Urothelium cell line (cell line): ENCODE results near the gene APBA2.

Source experiments
- DNase-seq: peaks from one replicate; pipeline ENCODE4 v3.0.0; 2011; ENCODE audit warnings: low spot score, mixed read lengths
- FAIRE-seq: peaks from 2 replicates; lab custom pipeline; 2011; peaks lifted over from hg19 to GRCh38; lab: Jason Lieb, UNC

Gene APBA2

DNA sequence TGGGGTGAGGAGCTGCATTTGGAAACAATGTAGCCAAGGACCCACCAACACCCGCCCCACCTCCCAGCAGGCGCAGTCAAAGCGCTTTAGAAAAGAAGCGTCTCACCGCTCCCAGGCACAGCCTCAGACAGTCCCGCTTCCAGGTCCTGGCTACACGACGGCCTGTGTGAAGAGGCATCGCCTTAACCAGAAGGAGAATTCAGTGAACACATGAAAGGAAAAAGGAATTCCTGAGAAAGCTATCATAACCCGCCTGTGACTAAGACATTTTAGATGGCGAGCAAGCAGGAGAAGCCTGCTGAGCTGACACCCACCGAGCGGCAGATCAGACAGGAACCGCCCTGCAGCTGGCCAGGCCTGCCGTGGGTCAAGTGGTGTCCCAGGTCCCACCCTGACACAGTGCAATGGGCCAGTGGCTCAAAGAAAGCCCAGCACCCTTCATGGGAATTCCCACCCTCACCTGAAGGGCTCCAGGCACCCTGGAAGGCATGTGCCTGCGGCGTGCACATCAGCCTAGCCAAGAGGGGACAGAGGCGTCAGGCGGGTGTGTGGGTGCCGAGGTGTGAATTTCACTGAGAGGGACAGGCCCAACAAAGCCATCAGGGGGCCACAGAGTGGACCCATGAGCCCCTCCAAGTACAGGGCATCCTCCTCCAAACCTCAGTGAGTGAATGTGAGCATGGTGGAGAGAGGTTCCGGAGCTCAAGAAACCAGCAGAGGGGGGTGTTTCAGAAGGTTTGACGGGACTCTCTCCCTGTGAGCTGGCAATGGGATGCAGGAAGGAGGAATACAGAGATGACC lies 239.0 kb downstream of the APBA2 start:
- DNase-seq (peak; percentile 36), FAIRE-seq (no peak)

DNA sequence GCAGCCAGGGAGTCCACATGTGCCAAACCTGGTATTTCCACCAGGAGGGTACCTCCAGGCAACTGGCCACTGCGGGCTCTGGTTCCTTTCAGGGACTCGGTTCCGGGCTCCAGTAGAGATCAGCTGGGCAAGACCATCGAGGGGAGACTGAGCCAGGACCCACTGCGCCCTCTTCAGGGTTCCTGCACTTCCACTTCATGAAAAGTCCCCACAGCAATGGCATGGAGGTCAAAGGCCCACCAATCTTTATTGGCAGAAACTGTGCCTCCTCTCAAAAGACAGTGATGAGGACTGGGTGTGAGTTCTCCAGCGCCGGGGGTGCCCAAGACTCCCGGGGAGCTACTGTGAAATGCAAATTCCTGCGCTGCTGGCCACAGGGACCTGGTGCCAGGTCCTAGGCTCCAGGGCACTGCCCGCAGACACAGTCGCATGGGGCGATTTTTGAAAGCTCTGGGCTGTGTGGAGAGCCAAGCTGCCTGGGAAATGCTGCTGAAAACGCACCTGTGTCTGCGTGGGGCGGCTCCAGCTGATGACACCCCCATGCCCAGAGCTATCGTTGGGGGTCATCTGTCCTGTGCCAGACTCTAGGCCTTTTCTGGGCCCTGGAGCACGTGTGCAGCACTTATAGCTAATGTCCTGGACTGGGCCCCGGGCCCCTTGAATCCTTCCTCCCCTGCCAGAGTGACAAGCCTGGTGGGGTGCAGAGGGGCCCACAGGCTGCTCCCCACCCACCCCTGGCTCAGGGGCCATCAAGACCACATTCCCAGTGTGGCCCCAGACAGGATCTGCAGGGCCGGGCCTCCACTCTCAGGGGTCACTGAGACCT lies 239.8 kb downstream of the APBA2 start:
- FAIRE-seq (no peak), DNase-seq (no peak)

DNA sequence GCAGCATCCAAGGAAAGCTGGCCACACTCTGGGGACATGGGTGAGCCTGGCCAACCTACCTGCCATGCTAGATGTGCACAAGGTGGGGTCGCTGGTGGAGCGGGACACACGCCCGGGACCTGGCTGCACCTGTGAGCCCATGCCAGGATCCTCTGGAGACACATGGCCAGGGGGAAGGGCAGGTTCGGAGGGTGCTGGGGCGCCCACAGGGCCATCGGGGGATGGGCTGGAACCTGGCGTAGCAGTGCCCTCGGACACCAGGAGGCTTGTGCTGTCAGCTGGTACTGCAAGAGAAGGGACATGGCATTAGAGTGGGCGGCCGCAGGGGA lies 240.4 kb downstream of the APBA2 start:
- DNase-seq (no peak), FAIRE-seq (no peak)

DNA sequence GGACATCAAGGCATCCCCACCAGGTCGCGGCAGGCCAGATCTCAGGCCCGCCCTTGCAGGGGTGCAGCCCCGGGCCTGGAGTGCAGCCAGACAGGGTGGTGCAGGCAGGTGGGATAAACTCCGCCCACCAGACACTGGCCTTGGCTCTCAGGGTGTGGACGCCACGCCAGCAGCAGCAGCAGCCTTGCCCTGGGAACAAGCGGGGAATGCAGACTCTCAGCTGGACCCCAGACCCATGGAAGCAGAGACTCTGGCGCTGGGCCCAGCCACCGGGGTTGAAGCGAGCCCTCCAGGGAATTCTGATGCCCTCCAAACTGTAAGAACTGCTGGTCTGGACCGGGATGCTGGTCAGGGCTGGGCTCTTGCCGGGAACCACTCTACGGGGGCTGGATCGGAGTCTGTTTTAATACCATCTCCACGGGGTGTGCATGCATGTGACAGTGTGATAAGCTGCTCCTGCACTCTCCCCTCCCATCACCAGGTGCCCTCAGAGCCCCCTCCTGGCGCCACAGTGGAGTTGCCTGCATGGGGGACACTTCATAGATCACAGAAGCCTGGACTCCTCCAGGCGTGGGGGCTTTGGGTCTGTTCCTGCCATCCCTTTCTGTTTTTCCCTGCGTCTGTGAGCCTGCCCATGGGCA lies 241.2 kb downstream of the APBA2 start:
- FAIRE-seq (no peak), DNase-seq (peak; percentile 26)

DNA sequence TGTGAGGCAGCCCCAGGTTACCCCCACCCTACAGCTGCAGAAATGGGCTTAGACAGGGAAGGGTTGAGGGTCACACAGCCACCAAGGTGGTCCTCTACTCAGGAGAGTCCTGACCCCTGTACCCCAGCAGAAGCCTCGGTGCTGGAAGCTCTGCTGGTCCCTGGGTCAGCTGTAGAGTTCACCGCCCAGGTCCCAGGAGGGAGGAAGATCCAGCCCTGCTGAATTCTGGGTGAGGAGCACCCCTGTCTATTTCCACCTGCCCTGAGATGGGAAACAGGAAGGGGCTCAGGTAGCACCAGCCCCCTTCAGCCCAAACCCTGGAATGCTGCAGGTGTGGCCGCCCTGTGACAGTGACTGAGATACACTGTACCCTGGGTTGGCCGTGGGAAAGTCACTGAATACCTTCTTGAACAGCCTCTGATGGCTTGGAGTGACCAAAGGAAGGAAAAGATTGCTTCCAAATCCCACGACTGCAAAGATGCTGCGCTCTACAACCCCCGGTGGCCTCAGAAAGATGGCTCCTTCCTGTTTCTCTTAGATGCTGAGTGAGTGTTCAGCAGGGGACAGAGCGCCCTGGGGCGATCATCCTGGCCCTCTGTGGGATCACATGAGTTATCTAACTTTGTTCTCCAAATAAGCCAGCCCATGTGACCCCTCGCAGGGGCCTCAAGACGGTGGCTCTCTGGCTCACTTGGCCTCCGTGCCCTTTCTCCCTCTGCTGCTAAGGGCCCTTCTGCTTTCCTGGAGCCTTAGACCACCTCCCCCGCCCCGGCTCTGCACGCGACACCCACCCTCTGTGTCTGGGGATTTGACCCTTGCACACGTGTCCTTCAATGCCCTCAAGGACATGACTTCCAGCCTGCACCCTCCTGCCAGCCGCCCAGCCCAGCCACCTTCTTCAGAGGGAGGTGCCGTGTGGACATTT lies 242.0 kb downstream of the APBA2 start:
- no peak for DNase-seq
- no peak for FAIRE-seq

DNA sequence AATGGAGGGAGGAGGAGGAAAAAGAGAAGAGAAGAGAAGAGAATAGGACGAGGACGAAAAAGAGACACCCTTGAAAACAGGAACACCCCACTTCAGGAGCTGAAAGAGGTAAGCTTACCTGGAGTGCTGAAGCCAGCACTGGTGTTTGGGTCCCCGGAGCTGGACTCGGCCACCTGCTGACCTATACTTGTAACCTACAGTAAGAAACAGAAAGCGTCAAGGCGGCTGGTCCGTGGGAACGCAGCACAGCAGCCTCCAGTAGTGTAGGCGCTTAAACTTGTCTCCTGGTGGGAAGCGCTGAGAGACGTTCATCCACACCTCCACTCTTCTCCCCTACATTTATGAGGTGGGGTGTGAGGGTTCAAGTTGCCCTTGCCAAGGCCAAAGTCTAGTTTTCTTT lies 242.9 kb downstream of the APBA2 start:
- no peak for FAIRE-seq

DNA sequence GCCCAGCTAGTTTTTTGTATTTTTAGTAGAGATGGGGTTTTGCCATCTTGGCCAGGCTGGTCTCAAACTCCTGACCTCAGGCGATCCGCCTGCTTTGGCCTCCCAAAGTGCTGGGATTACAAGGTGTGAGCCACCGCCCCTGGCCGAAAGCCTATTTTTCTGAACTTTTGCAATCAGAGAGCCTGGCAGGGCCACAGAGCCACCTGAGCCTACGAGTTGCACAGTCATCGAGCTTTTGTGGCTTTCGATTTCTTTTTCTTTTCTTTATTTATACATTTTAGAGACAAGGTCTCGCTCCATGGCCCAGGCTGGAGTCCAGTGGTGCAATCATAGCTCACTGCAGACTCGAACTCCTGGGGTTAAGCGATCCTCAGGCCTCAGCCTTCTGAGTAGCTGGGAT lies 243.4 kb downstream of the APBA2 start:
- FAIRE-seq (no peak), DNase-seq (no peak)

More for the DNA sequence above, 242.9 kb downstream of the APBA2 start:
- DNase-seq, result no peak

DNA sequence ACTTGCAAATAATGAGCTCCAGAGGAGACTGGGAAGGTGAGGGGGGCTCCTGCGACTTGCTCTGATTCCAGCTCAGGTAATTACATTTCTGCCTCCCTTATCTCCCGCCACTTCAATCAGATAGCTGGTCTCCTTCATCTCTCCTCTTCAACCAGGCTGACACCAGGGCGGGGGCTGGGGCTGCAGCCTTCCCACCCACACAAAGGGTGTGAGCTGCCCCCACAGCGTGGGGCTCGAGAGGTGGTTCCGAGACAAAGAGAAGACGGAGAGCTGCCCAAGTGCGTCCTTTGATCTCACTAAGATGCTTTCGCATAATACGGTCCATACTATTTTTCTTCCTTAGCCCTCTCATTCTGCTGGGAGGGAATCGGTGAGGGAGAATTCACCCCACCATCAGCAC lies 244.2 kb downstream of the APBA2 start:
- no peak for DNase-seq
- no peak for FAIRE-seq

DNA sequence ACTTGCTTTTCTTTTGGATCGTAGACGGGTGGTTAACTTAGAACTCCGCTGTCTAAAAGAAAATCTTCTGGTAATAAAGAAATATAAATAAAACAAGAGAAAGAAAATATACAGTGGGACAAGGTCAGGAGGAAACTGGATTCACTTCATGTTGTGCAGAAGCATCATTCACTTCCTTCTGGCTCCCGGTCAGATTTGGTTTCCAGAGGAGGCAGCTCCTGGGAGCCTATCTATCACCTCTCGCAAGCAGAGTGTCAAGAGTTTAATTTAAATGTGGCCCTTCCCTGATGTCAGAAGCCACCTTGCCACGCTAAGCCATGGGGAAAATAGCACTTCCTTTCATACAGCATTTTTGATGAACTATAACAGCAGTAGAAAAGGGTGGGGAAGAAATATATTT lies 244.7 kb downstream of the APBA2 start:
- DNase-seq (no peak), FAIRE-seq (no peak)

DNA sequence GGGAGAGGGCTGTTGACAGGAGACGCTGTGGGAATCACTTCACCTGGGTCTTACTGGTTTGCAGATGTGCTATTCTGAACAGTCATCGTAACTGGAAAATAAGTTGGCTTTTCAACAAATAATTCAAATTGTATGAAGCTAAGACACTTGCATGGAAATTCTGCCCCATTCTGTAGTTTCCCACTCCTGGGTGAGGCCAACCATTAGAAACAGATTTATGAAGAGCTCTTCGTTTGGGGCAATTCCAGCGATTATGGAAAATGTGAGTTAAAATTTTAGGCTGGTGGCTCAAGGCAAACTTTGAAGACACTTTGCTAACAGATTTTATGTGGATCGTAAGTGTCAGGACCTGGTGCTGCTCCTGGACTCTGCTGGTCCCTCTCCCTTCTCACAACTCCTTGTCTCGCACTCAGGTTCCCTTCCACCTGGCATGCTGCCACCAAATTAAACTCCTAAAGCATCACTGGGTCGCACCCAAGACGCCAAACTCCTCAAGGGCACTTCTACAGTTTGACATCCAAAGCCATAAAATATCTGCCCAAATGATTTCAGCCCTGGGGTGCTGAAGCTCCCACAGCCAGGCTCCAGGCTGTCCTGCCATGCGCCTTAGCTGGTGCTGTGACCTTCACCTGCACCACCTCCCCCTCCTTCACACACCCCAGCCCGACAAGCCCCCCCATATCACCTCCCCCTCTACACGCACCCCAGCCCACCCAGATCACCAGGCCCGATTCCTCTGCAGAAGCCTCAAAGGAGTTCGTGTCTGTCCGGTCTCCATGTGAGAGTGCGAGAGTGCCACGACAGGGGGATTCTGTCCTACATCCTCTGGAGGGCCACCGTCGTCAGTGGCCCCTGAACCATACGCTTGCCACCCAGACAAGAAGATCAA lies 245.4 kb downstream of the APBA2 start:
- FAIRE-seq (no peak), DNase-seq (no peak)

DNA sequence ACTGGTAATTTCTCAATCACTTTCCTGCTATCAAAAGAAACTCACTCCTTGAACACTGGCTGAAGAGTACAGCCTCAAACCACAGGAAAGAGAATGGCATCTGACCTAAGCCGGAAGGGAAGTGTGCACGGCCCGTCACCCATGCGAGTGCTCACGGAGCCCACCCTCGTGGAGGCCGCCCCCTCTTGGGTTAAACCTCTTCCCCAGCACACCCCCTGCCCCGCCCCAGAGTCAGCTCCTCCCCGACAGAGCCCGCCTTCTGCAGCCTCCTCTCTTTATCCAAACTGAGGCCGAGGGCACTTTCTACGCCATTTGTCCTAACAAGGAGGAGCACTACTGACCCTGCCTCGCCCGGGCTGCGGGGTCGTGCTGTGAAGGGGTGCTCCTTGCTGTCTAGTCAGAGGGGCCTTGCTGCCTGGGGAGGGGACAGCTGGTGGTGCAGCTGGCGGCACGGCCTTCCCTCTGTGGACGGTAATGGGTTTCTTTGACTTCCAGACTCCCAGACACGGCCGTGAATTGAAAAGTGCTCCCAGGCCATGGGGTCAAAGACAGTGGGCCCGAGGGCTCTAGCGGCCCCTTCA lies 246.2 kb downstream of the APBA2 start:
- DNase-seq, result no peak
- no peak for FAIRE-seq

DNA sequence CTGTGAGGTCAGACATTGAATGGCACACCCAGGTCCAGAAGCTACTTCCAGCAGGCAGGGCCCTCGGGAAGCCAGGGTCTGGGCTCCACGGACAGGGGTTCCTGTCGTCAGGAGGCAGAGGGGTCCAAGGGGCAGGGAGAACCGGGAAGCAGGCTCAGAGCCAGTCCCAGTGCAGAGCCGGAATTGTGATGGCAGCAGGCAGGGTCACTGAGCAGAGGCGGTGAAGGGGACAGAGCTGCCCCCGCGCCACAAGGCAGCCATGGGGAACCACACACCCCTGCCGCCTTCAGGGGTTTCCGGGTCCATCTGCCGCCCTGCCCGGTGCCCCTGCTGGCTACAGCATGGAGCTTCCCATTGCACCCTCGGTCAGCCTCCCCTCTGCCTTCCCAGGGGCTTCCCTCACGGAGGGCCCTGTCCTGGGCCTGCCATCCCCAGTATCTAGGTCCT lies 247.0 kb downstream of the APBA2 start:
- FAIRE-seq, result no peak
- DNase-seq, result no peak

DNA sequence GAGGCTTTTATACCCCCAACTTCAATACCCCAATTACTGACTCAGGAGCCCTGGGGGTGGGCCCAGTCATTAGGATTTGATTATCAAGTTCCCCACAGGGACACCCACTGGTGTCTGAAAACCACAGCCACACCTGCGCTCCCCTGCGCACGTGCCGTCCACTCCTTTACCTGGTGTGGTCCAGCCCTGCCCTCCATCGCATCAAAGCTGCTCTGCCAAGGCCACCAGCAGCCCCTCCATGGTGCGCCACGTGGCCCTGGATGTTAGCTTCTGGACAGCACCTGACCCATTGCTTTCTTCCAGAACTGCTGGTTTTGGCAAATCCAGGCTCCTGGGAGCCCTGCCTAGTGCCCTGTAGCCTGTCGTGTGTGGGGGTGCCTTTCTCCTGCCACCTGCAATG lies 247.5 kb downstream of the APBA2 start:
- FAIRE-seq (no peak), DNase-seq (no peak)

DNA sequence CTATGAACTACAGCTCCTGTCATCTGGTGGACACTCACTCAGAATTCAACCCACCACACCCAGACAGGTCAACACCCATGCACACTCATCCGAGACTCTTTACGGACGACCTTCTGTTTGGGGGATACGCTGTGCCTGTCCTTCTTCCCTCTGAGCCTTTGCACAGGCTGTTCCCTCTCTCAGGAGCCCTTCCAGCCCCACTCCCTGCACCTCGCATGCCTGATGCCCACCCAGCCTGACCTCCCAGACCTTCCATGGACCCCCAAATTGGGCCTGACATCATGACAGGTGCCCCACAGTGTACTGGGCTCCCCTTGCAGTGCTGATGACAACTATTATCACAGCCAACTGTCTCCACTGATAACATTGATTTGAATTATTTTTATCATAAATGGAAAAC lies 248.0 kb downstream of the APBA2 start:
- no peak for FAIRE-seq
- no peak for DNase-seq

DNA sequence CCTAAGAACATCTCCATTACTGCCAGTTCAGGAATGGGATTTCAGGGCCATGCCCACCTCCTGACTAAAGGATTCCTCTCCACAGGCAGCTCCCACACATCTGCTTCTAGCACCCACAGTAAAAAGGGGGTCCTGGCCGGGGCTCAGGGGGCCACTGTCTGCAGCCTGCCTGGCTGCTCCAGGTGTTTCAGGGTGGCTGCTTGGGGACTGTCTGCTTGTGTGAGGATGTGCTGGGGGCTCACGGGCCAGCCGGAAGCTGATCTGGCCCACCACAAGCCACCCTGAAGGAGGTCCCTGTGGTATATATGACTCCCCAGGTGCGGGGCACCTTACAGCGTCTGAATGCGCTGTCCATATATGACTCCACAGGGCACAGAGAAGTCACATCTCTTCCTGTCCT lies 248.5 kb downstream of the APBA2 start:
- DNase-seq, result no peak
- no peak for FAIRE-seq

DNA sequence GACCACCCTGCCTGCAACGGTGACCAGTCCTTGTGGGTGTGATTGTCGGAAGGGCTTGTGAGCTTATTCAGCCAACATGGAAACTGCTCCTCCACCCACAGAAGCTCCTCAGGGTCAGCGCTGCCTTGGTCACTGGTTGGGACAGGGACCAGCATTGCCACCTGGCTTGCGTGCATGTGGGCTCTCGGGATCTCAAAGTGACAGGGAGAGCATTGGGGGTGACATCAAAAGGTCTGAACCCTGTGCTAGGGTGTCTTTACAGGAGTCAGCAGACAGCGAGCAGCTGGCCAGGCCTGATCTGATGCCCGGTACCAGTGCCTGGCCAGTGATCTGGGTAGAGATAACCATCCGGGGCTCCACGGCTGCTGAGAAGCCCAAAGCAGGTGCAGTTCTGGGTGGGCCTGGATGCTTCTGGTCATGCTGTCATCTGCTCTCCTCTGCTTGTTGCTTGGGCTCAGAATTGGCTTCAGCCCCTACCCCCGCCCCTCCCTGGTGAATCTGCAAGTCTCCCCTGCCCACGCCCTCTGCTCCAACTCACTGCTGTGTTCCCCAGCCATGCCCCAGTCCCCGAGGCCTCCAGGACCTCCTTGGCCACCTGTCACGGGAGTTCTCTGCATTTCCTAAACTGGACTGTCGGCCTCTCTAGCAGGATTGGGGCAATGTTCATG lies 249.0 kb downstream of the APBA2 start:
- FAIRE-seq (no peak), DNase-seq (no peak)

DNA sequence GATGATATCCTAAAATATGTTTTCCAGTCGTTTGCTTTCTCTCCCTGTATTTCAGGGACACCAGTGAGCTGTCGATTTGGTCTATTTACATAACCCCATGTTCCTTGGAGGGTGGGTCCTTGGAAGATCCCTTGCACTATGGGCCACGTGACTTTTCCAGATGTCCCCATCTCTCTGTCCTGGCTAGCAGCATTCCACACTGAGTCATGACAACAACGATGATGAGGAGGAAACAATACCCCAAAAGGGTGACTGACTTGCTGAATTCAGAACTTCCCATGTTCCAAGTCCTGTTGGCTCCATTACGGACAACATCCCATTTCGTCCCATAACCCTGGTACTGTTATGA lies 249.5 kb downstream of the APBA2 start:
- FAIRE-seq, result no peak

DNA sequence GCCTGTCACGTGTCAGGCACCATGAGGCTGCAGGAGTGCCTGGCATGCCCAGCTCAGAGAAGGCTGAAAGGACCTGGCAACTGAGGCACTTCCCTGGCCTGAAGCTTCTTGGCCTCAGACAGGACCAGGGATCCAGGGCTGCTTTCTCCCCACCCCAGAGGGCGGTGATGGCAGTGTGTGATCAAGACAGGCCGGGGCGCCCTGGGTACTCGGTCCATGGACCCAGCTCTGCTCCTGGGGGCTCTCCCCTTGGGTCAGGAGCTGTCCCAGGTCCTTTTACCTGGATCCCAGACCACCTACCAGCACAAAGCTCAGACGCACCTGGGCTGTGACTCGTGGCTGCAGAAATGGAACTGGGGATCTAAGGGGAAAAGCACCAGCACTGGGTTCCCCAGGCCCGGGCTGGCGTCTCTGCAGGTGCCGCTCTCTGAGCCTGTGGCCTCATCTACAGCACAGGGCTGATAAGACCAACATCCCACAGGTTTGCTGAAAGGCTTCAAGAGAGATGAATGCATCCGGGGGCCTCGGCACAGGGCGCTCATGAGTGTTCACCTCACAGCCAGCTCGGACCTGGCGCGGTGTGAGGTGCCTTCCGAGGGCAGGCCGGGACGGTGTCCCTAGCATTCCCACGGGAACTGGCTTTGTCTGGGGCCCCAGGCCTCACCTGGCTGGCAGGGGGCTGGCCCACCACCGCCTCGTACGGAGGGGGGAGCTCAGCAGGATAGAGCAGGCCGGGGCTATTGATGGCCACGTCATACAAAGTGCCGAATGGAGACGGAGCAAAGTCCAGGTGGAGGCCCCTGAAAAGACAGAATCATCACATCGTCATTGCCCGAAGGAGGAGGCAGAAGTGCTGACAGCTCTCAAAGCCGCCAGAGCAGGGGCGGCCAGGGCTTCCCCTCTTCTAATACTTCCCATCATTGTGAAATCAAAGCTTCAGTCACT lies 250.2 kb downstream of the APBA2 start:
- no peak for DNase-seq
- no peak for FAIRE-seq

More for the DNA sequence above, 249.5 kb downstream of the APBA2 start:
- no peak for DNase-seq
